ENCODE results near the gene TRAPPC3L.

GRCh38 chr6:116497113-116497676 lies 48.3 kb downstream of the TRAPPC3L start:
- no peak for TF ChIP-seq HMGXB4 (CRISPR knock-in tag; IDR thresholded peaks at IDR 0.05)
- TF ChIP-seq DLX4 (CRISPR knock-in tag; IDR thresholded peaks at IDR 0.05), result no peak
- TF ChIP-seq CTCF (IDR thresholded peaks at IDR 0.05 in 2 of 3, conservative IDR thresholded peaks at IDR 0.05 in 1 of 3; ENCODE audit: insufficient read depth in 2 of 3, low read depth in 1 of 3, low read length in 3 of 3), result no peak
- TF ChIP-seq POLR2AphosphoS5 (IDR thresholded peaks at IDR 0.05; ENCODE audit: control insufficient read depth, insufficient read depth, low read depth, low read length), result no peak
- TF ChIP-seq CEBPB (tag; IDR thresholded peaks at IDR 0.05), result no peak
- no peak for TF ChIP-seq NKRF (IDR thresholded peaks at IDR 0.05; ENCODE audit: borderline replicate concordance)
- TF ChIP-seq MCM3 (IDR thresholded peaks at IDR 0.05), result no peak
- no peak for TF ChIP-seq ZNF384 (IDR thresholded peaks at IDR 0.05; ENCODE audit: low read depth, low read length)
- TF ChIP-seq POLR2A (conservative IDR thresholded peaks at IDR 0.05), result no peak
- no peak for TF ChIP-seq POLR2B (IDR thresholded peaks at IDR 0.05; ENCODE audit: low read depth, partially characterized antibody)
- TF ChIP-seq GABPA (tag; conservative IDR thresholded peaks at IDR 0.05; ENCODE audit: low read depth), result no peak
- no peak for TF ChIP-seq MAX (CRISPR knock-in tag; IDR thresholded peaks at IDR 0.05)
- no peak for TF ChIP-seq ZNF76 (CRISPR knock-in tag; IDR thresholded peaks at IDR 0.05; ENCODE audit: borderline replicate concordance)
